Left ventricle myocardium superior (tissue), 1 donor: ENCODE data around the gene SLC12A7. TPM values are rescaled to one million over a fixed set of nuclear protein-coding genes. Genes with fewer than 3 reads are reported as not detected.
A peak's percentile ranks its signal among the peaks of the same experiment; 100 is the strongest.
"Not testable (repeated sequence)": the region's sequence is repeated elsewhere in the genome, so short reads cannot be mapped to it uniquely, and the experiment has no call there.

Source experiments
- ATAC-seq: fragments of 200-7000 bp; cut with Tn5 transposase; one replicate; pipeline ENCODE4 v1.9.1; 2020; ENCODE audit warnings: mild to moderate bottlenecking, moderate library complexity
- DNase-seq: peaks from one replicate; pipeline ENCODE4 v3.0.0-alpha.2; 2020
- intact Hi-C: fragments of 100-400 bp; cut with micrococcal nuclease; formaldehyde crosslinking; loops from one replicate; pipeline ENCODE4 v1.11.0; 2022
- total RNA-seq: library from RNA; stranded (reverse); fragmentation: NEBNext Ultra II Directional; extraction: Animal tissue kit (Norgen Biotek cat#: 25700); gene quantifications from one replicate; pipeline ENCODE4 v1.2.1, GENCODE V29; 2021
- donor health status: DM: no; HTN: yes; CAD: no; lungs with severe emphysema.

The SLC12A7 gene
- total RNA-seq, 1 donor from 2014 or later, result 230 TPM

- DNase-seq, result peak; percentile 29
- intact Hi-C loops, result no loop called here
- ATAC-seq, result peak; percentile 17
Measured at GRCh38 chr5:1010181-1010510, 101.7 kb downstream of the SLC12A7 start.

- ATAC-seq, result no peak
- peak; percentile 32 for DNase-seq
- intact Hi-C loops, result no loop called here
Measured at GRCh38 chr5:1009359-1010180, 102.3 kb downstream of the SLC12A7 start.

- DNase-seq (peak; percentile 75), ATAC-seq (peak; percentile 39)
- intact Hi-C loops, result no loop called here
Measured at GRCh38 chr5:1008451-1009358, 103.2 kb downstream of the SLC12A7 start, which contains the start of gene NKD2. TSS of gene NKD2 (plus strand) at chr5:1008802. CDS start at chr5:1009058, 256 bp downstream.

GRCh38 chr5:1007681-1008450 is 104.0 kb downstream of the SLC12A7 start:
- intact Hi-C loops, result no loop called here
- ATAC-seq, result no peak
- DNase-seq, result peak; percentile 44

- intact Hi-C loops, result no loop called here
- ATAC-seq, result no peak
Measured at GRCh38 chr5:1007221-1007680, 104.6 kb downstream of the SLC12A7 start.

GRCh38 chr5:1006656-1007071 is 105.2 kb downstream of the SLC12A7 start:
- ATAC-seq (no peak), DNase-seq (peak; percentile 27)
- intact Hi-C loops, result no loop called here

More at GRCh38 chr5:1007221-1007680, 104.6 kb downstream of the SLC12A7 start:
- DNase-seq, result peak; percentile 28

GRCh38 chr5:1005904-1006655 is 105.8 kb downstream of the SLC12A7 start:
- no peak for DNase-seq

GRCh38 chr5:1005249-1005851 is 106.5 kb downstream of the SLC12A7 start:
- intact Hi-C loops, result no loop called here
- DNase-seq, result peak; percentile 43
- ATAC-seq, result no peak

More at GRCh38 chr5:1005904-1006655, 105.8 kb downstream of the SLC12A7 start:
- no peak for ATAC-seq
- intact Hi-C loops, result no loop called here

GRCh38 chr5:1004461-1005248 is 107.2 kb downstream of the SLC12A7 start:
- ATAC-seq (peak; percentile 86), DNase-seq (peak; percentile 92)
- intact Hi-C loops, result no loop called here

- ATAC-seq (no peak), DNase-seq (no peak)
- intact Hi-C loops, result no loop called here
Measured at GRCh38 chr5:1003296-1003937, 108.4 kb downstream of the SLC12A7 start.

- intact Hi-C loops, result no loop called here
- DNase-seq, result no peak
- no peak for ATAC-seq
Measured at GRCh38 chr5:1002836-1003235, 109.0 kb downstream of the SLC12A7 start.

- intact Hi-C loops, result no loop called here
- no peak for DNase-seq
- ATAC-seq, result no peak
Measured at GRCh38 chr5:1002271-1002546, 109.7 kb downstream of the SLC12A7 start.

- no peak for ATAC-seq
- intact Hi-C loops, result no loop called here
- no peak for DNase-seq
Measured at GRCh38 chr5:1001406-1002270, 110.2 kb downstream of the SLC12A7 start.

GRCh38 chr5:1000831-1001230 is 111.0 kb downstream of the SLC12A7 start:
- intact Hi-C loops, ATAC-seq, DNase-seq: not testable (repeated sequence)
